ENCODE results near the gene FAM83G.

DNA sequence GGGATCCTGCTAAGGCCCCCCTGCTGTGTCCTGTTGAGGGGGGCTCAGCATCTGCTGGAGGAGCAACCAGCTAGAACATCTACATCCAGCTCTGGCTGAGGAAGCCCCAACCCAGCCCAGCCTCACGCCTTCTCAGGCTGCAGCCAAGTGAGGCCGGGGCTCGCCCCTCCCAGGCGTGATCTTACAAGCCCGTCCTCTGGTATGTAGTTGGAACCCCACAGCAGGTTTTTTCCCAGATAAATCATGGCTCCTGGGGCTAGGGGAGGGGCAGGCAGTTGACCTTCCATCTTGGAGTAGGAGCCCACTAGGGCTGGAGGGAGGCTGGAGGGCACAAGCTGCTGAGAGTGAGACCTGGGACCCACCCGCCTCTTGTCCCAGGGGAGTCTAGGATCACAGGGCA is 4.7 kb downstream of the FAM83G start:
- no peak for TF ChIP-seq CTCF (IDR thresholded peaks at IDR 0.05; ENCODE audit: poor library complexity)
- TF ChIP-seq EZH2 (IDR thresholded peaks at IDR 0.05; ENCODE audit: borderline replicate concordance), result no peak
- TF ChIP-seq EZH2phosphoT487 (IDR thresholded peaks at IDR 0.05; ENCODE audit: low read depth, severe bottlenecking, unreplicated experiment), result no peak

All from hepatocyte (in vitro differentiated cells).